ENCODE results near the gene SPI1.
"Not testable (repeated sequence)": the region's sequence is repeated elsewhere in the genome, so short reads cannot be mapped to it uniquely, and the experiment has no call there.

SPI1 gene

DNA sequence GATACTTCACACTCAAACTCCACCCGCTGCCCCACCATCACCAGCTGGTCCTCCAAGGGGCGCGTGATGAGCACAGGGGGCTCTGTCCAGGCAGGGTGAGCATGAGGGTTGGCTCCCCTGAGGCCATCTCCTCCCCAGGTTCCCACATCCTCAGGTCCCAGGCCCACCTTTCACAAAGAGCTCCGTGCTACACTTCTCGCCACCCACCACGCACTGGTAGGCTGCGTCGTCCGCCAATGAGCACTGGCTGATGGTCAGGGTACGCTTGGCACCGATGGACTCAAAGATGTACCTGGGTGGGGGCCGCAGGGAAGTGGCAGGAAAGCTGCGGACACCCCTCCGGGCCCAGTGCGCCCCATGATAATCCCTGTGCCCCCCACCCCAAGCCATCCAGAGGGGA lies 35.5 kb downstream of the SPI1 start:
- DNase-seq (ENCODE audit: insufficient read length, low spot score): no peak
- FAIRE-seq: no peak

DNA sequence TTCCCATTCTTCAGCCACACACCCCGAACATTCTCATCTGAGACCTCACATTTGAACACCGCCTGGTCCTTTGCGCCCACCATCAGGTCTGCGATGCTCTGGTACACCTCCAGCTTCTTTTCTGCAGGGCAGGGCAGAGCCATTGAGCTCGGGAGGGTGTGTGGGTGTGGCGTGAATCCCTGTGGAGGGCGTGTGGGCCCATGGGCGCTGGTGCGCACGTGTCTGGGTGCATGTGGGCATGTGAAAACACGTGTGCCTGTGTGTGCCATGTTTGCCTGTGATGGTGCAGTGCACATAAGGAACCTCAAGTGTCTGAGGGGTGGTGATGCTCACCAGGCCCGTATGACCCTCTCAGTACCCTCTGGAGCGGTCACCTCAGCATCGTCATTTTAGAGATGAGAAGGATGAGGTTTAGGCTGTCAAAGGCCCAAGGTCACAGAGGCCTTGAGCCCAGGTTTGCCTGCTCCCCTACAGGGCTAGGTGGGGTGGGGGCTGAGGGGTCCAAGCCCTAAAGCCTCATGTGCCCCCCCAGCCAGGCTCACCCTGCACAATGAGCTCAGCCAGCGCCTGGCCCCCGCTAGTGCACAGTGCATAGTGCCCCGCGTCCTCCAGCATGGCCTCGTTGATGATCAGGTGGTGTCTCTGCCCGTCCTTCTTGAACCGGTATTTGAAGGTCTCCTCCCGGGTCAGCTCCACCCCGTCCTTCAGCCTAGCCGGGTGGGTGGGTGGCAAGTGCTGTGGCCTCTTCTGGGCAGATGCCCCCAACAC lies 36.1 kb downstream of the SPI1 start:
- DNase-seq (ENCODE audit: insufficient read length, low spot score) (no peak), FAIRE-seq (no peak)

DNA sequence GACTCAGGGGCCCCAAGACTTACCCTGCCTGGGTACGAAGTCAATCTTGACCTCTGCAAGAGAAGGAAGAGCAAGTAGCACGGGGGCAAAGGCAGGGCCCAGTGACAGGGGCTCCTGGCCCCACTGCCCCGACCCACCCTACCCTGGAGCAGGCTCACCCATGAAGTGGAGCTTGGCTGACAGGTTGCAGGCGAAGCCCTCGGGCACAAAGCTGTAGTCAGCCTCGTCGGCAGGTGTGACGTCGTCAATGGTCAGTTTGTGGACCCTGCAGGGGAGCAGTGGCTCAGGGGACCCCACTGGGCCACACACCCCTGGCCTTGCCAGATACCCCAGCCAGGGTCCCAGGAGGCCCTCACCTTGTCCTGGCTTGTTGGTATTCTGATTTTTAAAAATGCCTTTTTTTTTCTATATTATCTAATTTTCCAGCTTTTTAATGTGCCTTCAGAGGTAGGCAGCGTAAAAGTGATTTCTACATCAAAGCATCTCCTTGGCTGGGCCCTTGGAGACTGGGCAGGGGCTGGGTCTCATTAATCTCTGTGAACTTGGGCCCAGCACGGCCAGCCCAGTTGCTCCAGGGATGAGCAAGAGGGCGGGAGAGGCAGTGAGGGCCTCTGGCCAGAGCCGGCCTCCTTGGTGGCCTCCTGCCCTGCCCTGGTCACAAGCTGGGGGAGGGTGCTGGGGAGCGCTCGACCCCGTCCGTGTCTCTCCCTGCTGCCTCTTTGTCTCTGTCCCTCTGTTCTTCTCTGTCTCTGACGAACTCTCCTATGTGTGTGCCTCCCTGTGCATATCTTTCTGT lies 37.2 kb downstream of the SPI1 start:
- FAIRE-seq: no peak
- no peak for DNase-seq (ENCODE audit: insufficient read length, low spot score)

DNA sequence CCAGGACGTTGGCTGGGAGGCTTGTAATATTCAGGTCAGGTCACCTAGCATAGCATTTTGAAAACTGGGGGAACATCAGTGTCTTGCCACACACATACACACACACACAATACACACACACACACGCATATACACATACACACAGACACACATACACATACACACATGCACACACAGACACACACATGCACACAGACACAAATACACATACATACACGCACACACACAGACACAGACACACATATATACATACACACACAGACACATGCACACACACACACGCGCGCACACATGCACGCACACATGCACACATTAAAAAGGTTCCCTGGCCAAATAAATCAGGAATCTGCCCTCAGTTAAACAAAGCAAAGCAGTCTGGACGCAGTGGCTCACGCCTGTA lies 38.3 kb downstream of the SPI1 start:
- DNase-seq (ENCODE audit: insufficient read length, low spot score) (no peak), FAIRE-seq (peak; percentile 88)

DNA sequence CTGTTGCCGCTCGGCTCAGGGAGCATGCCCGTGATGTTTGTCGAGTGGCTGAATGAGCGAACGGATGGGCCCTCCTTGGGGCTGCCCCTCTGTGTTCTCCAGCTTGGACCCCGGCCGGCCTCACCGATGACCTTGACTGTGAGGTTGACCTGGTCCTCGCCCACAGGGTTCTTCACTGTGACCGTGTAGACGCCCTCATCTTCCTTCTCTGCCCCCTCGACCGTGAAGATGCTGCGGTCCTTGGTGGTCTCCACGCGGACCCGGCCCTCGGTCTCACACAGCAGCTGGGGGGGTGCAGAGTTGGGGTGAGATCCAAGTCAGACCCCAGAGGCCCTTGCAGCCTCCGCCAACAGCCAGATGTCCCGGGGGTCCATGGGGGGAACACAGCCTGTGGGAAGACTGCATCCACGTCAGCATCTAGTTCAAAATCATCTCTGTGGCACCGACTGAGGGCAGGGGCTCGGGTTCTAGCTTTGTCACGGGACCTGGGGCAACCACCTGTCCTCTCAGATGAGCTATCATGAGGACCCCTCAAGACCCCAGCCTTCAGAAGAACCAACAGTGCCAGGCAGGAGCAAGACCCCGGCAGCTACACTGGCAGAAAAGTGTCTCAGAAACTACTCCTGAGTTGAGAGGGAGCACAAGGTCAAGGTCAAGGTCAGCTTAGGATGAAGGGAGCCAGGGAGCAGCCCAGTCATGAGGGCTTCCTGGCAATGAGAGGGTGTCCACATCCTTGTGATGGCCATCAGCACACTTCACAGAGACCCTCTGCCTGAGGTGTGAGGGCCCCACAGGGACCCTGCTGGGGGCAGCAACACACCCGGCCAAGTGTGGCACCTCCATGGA lies 39.7 kb downstream of the SPI1 start:
- DNase-seq (ENCODE audit: insufficient read length, low spot score) (no peak), FAIRE-seq (no peak)

DNA sequence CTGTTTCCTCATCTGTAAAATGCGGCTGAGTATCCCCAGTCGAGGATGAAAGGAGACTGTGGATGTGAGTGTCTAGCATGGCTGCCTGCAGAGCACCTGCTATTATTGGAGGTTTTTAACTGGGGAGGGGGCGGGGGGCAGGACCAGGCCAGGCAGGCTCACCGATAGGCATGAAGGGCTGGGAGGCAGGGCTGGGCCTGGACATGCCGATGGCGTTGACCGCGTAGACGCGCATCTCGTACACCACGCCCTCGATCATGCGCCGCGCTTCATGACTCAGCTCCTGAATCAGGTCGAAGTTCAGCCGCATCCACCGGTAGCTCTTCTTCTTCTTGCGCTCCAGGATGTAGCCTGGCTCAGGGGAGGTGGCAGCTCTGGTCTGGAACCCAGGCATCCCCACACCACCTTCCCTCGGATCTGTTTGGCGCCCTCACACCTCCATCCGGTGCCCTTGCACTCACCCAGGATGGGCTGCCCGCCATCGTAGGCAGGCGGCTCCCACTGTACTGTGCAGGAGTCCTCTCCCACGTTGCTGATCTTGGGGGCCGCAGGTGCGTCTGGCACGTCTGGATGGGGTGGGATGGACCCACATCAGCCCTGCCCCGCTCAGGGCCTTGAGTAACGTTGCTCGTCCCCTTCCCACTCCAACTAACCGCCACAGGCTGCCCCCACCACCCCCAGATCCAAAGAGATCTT lies 41.0 kb downstream of the SPI1 start:
- FAIRE-seq (no peak), DNase-seq (ENCODE audit: insufficient read length, low spot score) (no peak)

DNA sequence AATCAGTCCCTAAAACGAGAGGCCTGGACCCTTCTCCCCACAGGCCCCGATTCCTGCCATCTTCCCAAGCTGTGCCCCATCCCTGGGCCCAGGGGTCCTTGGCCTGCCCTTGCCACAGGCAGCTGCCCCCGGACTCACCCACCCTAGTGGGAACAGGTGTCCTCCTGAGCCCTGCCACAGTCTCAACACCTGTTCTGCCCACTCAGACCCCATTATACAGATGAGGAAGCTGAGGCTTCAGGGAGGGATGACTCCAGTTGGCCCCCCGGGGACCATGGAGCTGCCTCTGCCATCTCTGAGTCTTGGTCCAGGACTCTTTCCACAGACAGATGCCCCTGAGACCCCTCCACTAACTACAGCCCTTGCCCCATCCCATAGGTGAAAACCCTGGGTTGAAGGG lies 41.8 kb downstream of the SPI1 start:
- DNase-seq (ENCODE audit: insufficient read length, low spot score): no peak
- no peak for FAIRE-seq

DNA sequence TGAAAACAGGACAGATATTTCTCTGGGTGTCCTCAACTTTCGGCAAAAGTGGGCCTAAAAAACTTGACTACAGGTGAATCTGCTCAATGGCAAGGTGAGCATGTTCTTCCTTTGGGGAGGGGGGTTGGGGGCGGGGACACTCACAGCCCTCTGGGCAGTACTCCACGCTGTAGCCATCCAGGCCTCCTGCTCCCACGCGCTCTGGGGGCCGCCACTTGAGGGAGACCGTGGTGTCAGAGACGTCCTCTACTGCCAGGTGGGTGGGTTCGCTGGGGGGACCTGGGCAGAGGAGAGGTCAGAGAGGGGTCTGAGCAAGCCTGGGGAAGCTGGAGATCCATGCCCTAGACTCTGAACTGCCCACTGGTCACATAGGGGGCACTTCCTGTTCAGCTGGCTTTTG lies 42.6 kb downstream of the SPI1 start:
- DNase-seq (ENCODE audit: insufficient read length, low spot score) (no peak), FAIRE-seq (no peak)

DNA sequence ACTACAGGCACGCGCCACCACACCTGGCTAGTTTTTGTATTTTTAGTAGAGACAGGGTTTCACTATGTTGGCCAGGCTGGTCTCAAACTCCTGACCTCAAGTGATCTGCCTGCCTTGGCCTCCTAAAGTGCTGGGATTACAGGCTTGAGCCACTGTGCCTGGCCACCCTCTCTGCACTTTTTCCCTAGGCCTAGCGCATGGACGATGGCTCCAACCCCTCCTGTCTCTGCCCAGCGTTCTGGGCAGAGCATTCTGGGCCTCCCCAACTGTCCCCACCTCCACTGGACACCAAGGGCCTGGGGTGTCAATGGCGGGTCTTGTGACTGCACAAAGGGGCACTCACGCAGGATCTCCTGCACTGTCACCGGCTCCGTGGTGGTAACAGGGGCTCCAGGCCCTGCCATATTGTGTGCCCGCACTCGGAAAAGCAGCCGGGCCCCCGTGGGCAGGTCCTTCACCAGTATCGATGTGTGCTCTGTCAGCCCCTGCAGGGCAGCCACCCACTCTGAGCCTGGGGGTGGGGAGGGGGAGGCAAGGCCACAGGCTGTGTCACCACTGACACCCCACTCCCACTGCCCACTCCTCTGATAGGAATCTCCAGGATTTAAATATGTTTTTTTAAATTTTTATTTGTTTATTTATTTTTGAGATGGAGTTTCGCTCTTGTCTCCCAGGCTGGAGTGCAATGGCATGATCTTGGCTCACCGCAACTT lies 43.5 kb downstream of the SPI1 start:
- not testable (repeated sequence) for DNase-seq (ENCODE audit: insufficient read length, low spot score); FAIRE-seq

DNA sequence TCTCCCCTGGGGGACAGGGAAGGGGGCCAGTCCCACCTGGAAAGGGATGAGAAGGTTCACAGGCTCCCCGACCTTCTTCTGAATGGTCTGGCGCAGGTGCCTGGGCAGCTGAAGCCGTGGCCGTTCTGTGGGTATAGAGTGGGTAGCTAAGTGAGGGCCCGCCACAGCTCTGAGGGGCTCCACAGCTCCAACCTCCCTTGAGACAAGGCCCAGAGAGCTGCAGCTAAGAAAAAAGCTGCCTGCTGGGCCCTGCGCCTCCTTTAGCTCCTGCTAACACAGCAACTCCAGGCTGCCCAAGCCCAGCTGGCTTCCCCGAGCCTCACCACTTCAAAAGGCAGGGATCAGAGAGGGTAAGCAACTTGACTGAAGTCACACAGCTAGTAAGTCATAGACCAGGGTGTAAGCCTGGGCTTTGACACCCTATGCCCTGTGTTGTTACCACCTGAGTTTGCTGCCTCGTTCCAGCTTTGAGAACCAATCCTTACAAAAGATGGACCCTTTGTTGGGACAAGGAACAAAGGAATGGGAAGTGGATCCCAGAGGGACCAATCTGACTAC lies 44.4 kb downstream of the SPI1 start:
- DNase-seq (ENCODE audit: insufficient read length, low spot score) (no peak), FAIRE-seq (no peak)

DNA sequence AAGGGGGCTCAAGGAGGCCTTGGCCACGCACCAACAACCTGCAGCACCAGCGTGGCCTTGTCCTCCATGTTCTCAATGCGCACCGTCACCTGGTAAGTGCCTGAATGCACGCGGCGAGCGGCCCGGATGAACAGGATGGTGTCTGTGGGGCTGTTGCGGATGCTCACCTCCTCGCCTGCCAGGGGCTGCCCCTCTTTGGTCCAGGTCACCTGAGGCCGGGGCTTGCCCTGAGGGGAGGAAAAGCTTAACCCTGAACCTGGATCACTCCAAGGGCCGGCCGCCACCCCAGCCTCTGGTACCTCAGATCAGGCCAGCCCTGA lies 44.9 kb downstream of the SPI1 start:
- DNase-seq (ENCODE audit: insufficient read length, low spot score) (no peak), FAIRE-seq (no peak)

DNA sequence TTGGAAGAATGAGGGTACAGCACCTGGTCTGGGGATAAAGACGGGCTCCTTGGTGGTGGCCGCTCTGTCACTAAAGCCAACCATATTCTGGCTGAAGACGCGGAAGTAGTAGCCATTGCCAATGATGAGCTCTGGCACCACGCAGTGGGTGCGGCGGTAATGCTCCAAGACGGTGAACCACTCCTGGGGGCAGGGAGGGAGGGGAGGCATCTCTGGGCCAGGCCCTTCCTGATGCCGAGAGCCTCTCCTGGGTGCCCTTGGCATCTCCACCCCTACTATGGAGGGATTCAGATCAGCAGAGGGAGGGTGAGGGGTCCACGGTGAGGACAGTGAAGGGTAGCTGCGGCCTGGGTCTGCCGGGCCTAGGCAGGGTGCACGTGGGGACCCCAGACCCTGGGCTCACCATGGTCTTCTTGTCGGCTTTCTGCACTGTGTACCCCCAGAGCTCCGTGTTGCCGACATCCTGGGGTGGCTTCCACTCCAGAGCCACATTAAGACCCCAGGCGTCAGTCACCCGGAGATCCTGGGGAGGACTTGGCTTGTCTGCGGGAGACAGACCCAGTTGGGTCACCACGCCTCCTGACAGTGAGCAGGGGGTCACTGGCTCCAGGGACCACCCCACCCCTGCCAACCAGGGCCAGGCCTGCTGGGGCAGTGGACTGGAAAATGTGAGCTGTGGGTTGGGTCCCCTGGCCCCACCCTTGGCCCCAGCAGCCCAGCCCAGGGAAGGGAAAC lies 45.4 kb downstream of the SPI1 start:
- FAIRE-seq: no peak
- no peak for DNase-seq (ENCODE audit: insufficient read length, low spot score)

DNA sequence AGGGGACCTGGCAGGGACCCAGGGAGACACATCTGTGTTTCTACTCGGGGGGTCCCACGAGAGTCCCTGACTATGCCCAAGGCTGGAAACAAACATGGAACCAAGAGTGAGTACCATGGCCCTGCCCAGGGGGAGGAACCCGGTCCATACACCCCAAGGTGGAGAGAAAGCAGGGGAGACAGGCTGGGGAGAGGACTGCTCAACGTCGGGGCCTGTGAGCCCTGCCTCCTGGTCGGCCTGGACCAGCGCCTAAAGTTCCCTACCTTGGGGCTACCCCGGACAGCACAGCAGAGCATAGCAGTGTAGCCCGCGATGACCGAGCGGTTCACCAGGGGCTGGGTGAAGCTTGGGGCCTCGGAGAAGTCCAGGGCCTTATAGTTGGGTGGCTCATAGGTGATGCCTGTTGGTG lies 46.0 kb downstream of the SPI1 start:
- FAIRE-seq: no peak
- DNase-seq (ENCODE audit: insufficient read length, low spot score): no peak

DNA sequence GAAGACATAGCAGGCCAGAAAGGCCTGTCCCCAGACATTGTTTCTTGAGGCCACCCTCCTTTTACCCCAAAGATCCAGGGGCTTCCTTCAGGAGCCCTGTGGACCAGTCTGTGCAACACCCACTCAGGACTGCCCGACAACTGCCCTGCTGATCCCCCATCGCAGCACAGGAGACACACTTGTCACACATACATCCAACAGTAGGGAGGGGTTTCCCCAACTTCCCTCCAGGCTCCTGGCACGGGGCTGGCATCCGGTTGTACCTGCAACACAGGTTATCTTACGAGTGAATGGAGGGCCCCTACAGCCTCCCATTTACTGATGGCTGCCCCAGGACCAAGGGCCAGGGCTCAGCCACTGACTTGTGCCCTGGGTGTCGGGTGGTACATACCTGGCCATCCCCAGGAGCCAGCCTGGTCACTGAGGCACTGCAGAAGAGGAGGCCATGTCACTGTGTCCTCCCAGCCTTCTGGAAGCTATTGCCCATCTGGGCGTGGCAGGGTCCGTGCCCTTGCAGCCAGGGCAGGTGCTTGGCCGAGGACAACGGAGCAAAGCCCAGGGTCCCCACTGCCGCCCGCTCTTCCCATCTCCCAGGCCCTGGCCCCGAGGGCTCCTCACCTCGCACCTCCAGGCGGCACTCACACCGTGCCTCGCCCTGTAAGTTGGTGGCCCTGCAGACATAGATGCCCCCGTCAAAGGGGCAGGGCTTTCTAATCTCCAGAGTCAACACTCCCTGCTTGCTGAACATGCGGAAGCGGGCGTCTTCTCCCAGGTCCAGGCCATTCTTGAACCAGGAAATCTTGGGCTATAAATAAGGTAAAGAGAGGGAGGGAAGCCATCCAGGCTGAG lies 46.7 kb downstream of the SPI1 start:
- no peak for FAIRE-seq
- DNase-seq (ENCODE audit: insufficient read length, low spot score): no peak

DNA sequence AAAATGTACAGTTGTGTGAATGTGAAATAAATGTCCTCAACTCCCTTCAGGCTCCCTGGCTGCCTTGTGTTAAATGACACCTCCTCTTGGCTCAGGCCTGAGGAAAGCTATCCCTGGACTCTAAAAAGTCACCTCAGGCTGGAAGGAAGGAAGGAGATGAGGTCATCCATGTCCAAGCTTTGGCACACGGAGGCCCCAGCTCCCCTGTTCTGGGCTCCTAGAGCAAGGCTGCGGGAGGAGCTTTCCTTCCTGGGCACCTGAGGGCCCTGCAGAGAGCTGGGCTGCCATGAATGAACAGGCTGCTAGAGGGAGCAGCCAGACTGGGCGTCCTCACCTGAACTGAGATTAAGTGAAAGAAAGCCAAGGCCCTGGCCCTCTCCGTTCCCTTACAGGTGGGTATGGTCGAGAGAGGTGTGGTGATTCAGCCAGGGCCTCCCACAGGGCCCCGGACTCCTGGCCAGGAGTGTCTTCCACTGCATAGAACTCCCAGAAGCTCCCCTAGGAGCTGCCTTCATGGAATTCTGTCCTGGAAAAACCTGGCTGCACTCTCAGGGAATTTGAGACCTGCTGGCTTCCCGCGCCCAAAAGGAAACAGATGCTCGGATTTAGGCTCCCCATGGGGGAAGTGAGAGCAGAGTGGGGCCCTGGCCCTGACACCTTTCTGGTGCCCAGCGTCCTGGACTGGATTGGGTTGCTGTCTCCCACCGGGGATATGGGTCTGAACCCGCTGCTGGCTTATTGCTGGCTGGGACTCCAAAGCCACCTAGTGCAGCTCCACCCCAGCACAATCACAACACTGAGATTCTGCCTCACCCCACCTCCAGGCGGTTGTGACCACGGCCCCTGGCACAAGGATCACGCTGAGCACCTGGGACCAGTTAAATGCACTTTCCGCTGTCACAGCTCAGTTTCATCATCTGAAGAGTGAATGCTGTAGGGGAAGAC lies 48.1 kb downstream of the SPI1 start:
- FAIRE-seq: no peak
- DNase-seq (ENCODE audit: insufficient read length, low spot score): no peak

DNA sequence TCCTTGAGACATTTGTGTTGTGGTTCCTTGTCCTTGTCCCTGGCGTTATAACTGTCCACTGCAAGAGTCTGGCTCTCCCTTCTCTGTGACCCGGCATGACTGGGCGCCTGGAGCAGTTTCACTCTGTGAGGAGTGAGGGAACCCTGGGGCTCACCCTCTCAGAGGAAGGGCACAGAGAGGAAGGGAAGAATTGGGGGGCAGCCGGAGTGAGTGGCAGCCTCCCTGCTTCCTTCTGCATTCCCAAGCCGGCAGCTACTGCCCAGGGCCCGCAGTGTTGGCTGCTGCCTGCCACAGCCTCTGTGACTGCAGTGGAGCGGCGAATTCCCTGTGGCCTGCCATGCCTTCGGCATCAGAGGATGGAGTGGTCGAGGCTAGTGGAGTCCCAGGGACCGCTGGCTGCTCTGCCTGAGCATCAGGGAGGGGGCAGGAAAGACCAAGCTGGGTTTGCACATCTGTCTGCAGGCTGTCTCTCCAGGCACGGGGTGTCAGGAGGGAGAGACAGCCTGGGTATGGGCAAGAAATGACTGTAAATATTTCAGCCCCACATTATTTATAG lies 48.8 kb downstream of the SPI1 start:
- FAIRE-seq (no peak), DNase-seq (ENCODE audit: insufficient read length, low spot score) (no peak)

Measured in HTR-8/SVneo (cell line).